ENCODE measurements around the gene FAM50A.

FAM50A gene

DNA sequence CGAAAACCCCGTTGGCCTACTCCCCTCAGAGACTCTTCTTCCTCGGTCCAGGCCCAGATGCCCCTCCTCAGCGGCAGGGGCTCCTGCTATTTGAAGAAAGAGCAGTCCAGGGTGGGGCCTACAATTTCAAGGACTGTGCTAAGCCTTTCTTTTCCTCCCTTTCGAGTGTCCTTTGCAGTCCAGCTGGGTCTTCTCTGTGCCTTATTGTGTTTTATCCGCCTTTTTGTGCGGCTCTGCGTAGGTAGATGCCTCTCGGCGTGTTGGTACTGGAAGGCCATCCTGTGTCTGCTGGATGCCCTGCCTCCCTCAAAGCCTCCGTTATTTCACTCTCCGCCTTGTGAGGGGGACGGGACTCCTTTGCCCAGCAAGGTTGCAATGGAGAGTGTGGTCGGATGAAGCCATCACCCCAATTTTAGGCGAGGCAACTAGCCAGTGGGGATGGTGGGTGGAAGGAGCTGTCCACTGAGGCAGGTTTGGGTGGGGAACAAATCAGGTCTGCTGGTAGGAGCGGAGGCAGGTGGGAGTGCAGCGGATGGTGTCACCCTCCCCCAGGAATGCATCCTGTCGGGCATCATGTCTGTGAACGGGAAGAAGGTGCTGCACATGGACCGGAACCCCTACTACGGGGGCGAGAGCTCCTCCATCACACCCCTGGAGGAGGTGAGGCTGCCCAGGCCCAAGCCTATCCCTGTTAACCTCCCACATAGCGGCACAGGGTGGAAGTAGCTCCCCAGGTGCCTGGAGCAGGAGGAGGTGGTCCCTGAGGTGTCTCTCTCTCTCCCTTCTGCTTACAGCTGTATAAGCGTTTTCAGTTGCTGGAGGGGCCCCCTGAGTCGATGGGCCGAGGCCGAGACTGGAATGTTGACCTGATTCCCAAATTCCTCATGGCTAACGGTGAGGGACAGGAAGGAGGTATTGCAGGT, 5.7 kb upstream of the FAM50A start:
- no peak for DNase-seq (ENCODE audit: low read depth in 2 of 2)

DNA sequence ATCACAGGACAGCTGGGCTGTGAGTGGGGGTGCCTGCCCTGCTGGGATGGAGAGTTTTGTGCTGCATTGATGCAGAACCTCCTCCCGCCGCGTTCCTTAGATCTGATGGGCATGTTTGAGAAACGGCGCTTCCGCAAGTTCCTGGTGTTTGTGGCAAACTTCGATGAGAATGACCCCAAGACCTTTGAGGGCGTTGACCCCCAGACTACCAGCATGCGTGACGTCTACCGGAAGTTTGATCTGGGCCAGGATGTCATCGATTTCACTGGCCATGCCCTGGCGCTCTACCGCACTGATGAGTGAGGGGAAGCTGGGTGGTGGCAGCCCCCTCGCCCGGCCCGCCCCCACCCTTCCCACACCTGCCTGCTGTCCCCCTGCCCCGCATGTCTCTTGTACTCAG, 4.1 kb upstream of the FAM50A start:
- no peak for DNase-seq (ENCODE audit: low read depth in 2 of 2)

DNA sequence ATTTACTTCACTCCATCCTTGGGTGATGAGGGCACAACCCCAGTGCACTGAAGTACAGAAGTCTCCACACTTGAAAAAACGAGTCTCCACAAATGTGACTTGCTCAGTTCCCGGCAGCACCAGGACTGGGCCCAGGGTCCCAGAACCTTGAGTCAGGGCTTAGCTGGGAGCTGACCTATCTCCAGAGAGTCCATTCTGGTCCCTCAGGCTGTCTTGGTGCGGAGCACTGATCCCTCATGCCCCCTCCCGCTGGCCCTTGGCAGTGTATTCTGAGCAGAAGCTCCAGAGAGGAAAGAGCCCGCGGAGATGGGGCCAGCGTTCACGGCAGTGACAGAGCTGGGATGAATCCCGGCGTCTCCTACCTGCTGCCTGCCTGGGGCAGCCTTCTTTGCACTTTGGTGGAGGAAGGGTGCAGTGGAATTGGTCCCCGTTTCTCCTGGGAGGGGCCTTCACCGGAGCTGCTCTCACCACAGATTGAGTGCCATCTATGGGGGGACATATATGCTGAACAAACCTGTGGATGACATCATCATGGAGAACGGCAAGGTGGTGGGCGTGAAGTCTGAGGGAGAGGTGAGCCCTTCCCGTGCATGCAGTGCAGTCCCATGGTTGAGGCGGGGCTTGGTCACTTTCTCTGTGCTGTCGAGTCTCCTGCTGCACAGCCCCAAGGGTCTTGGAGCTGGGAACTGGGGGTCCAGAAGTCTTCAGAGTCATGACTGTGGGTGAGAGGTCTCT, 3.2 kb upstream of the FAM50A start:
- no peak for DNase-seq (ENCODE audit: low read depth in 2 of 2)

GRCh38 chrX:154441564-154441963, 2.4 kb upstream of the FAM50A start:
- DNase-seq (ENCODE audit: low read depth in 2 of 2): no peak

DNA sequence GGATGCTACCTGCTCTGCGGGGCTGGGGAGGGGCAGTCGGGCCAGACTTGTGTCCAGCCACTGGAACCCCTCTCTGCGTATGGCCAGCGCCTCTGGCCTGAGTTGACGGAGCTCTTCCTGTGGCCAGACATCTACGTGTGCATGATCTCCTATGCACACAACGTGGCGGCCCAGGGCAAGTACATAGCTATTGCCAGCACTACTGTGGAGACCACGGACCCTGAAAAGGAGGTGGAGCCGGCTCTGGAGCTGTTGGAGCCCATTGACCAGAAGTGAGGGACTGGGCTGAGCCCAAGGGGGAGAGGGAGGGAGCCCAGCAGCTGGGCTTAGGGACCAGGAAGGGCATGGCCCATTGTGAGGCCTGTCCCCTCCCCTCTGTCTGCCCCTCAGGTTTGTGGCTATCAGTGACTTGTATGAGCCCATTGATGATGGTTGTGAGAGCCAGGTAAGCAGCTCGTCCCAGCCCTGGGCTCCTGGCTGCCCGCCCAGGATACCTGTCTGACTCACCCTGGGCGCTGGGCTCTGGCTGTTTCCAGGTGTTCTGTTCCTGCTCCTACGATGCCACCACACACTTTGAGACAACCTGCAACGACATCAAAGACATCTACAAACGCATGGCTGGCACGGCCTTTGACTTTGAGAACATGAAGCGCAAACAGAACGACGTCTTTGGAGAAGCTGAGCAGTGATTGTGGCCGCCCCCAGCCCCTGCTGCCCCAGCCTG, 1.8 kb upstream of the FAM50A start:
- no peak for DNase-seq (ENCODE audit: low read depth in 2 of 2)

DNA sequence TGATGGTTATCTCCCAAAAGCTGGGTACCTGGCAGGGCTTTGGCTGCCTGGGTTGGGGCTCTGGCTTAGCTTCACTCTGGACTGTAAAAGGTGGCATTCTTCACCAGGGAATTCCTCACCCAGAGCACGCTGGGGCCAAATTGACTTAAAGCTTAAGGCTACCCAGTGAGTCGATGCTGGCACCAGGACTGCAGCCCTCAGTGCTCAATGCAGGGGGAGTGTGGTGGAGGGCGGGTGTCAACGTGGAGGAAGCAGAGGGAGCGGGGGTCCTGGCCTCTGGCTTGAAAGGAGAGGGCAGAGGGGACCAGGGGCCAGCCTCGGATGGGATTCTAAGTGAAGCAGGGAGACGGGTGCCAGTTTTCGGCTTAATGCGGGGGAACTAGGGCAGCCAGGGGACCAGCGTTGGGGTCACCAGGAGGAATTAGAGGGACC, 446 bp upstream of the FAM50A start:
- DNase-seq (ENCODE audit: low read depth in 2 of 2): no peak

GRCh38 chrX:154444755-154445246, 860 bp downstream of the FAM50A start:
- DNase-seq (ENCODE audit: low read depth in 2 of 2): no peak

DNA sequence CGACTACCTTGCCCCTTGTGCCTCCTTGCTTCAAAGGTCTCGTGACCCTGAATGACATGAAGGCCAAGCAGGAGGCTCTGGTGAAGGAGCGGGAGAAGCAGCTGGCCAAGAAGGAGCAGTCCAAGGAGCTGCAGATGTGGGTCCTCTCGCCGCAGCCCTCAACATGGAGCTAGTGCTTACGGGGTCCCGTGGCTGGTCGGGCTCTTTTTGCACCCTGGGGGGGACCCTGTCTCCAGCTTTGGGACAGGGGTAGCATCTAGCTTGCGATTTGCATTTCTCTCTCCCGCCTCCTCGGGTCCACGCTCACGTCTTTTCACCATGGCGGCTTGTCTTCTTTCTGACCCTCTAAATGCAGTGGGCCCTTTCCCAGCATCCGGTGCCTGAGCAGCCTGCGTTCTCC, 1.8 kb downstream of the FAM50A start:
- DNase-seq (ENCODE audit: low read depth in 2 of 2): no peak

DNA sequence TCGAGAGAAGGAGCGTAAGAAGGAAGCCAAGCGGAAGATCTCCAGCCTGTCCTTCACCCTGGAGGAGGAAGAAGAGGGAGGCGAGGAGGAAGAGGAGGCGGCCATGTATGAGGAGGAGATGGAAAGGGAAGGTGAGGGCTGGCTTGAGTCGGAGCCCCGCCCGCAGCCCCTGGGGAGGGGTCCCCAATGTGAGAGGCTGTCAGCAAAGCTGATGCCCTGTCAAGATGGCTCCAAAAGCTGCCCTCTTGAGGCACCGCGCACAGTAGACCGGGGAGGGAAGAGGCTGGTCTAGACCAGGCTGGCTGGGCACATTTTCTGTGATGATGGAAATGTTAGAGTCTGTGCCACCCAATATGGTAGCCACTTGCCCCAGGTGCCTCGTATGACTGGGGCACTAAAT, 2.5 kb downstream of the FAM50A start:
- DNase-seq (ENCODE audit: low read depth in 2 of 2): no peak

DNA sequence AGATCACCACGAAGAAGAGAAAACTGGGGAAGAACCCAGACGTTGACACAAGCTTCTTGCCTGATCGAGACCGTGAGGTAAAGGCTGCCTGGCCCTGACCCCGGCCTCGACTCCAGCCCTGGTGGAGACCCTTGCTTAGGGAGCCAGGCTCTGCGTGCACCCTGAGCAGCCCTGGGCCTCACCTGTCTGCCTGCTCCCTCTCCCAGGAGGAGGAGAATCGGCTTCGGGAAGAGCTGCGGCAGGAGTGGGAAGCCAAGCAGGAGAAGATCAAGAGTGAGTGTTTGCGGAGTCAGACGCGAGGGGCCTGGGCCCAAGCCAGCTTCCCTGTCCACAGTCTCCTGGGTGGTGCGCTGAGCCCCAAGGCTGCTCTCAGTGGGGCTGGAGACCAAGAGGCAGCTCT, 4.5 kb downstream of the FAM50A start:
- no peak for DNase-seq (ENCODE audit: low read depth in 2 of 2)

- DNase-seq (ENCODE audit: low read depth in 2 of 2): no peak
Observed at GRCh38 chrX:154449618-154450017, 5.7 kb downstream of the FAM50A start.

DNA sequence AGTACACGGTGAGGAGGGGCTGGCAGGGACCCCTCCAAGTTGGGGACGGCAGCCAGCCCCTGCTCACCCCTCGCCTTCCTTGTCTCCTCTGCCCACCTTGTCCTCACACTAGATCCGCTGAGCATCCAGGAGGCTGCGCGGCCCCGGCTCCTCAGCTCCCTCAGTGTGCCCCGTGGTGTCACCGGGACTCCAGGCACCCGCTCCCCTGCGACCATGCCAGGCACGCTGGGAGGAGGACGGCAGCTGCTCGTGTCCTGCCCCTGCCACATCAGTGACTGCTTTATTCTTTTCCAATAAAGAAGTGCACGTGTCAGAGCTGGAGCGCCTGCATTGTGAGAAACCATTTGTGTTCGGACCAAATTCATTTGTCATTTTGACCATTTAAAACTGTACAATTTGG, 6.4 kb downstream of the FAM50A start:
- no peak for DNase-seq (ENCODE audit: low read depth in 2 of 2)

GRCh38 chrX:154452823-154453222, 8.9 kb downstream of the FAM50A start:
- no peak for DNase-seq (ENCODE audit: low read depth in 2 of 2)

GRCh38 chrX:154457491-154458115, 13.7 kb downstream of the FAM50A start:
- no peak for DNase-seq (ENCODE audit: low read depth in 2 of 2)

- peak; percentile 29 to 46 for DNase-seq (ENCODE audit: low read depth in 2 of 2)
Observed at GRCh38 chrX:154458116-154458953, 14.4 kb downstream of the FAM50A start, which contains the start of gene PLXNA3. Gene PLXNA3 (plus strand): TSS chrX:154458281. CDS start chrX:154460184, 1,903 bp downstream.

DNA sequence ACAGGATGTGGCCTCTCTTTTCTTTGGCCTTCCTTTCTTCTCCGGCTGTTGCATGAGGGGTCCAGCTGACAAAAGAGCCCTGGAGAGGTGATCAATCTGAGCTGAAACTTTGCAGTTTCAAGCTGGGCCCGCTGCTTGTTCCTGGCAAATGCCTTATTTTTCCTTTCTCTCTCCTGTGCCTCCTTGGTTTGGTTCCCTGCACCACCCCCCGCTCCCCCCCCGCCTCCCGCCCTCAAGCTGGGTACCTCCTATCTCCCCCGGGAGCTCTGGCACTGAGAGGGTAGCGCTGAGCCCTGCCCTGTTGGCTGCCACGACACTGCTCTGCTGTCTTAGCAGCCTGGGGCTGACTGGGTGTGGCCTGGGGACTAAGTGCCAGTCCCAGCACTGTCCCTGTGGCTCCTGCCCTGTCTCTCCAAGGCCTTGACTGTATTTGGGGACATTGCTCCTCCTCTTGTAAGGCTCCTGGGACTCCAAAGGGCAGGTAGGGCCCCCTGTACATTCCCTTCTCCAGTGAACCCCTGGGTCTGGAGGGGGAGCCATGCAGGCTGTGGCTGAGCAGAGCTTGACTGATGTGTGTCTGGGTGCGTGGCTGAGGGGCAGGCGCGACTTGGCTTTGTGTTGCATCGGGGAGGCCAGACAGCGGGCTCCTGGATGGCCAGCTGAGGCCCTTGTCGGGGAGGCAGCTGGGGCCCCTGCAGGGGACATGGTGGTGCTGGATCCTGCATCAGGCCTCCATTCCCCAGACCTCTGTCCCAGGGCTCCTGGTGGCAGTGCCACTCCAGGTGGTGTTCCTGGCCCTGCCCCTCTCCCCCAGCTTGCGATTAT, 15.2 kb downstream of the FAM50A start:
- no peak for DNase-seq (ENCODE audit: low read depth in 2 of 2)

- no peak for DNase-seq (ENCODE audit: low read depth in 2 of 2)
Observed at GRCh38 chrX:154459832-154460231, 15.9 kb downstream of the FAM50A start.

GRCh38 chrX:154460326-154460725, 16.4 kb downstream of the FAM50A start:
- DNase-seq (ENCODE audit: low read depth in 2 of 2): no peak

GRCh38 chrX:154462396-154462795, 18.5 kb downstream of the FAM50A start:
- DNase-seq (ENCODE audit: low read depth in 2 of 2): no peak

Measured in stimulated activated CD8-positive, alpha-beta memory T cell treated with anti-CD3 and anti-CD28 coated beads, Interleukin-7, amount 100 ng/mL, for 1 hour (primary cell).